Activated CD4-positive, alpha-beta memory T cell treated with anti-CD3 and anti-CD28 coated beads, Interleukin-2, amount 10 ng/mL, durations not matched to agents 7 days and 5 days (primary cell): Measurements from ENCODE around the gene AHDC1. TPM values are rescaled to one million over a fixed set of nuclear protein-coding genes. Genes with fewer than 3 reads are reported as not detected.

ENCODE experiments used
- CTCF ChIA-PET: fragments of 350-600 bp; sonication (Branson Sonifier 250); formaldehyde crosslinking; loops from one replicate; lab custom pipeline; 2021; ENCODE audit warnings: antibody characterized with exemption, inconsistent platforms; lab: Charles Lee
- POLR2A ChIA-PET: fragments of 350-600 bp; sonication (Branson Sonifier 250); formaldehyde crosslinking; loops from one replicate; lab custom pipeline; 2021; ENCODE audit warnings: antibody characterized with exemption; lab: Charles Lee
- DNase-seq: peaks from one replicate; pipeline ENCODE4 v3.0.0-alpha.2; 2020
- H3K27ac Mint-ChIP-seq: one replicate; pipeline ENCODE4 v1.8.0; 2021; ENCODE audit warnings: mild to moderate bottlenecking, mixed read lengths
- H3K27me3 Mint-ChIP-seq: one replicate; pipeline ENCODE4 v1.8.0; 2021; ENCODE audit warnings: mixed read lengths
- H3K36me3 Mint-ChIP-seq: one replicate; pipeline ENCODE4 v1.8.0; 2021; ENCODE audit warnings: low read depth, mixed read lengths
- H3K4me1 Mint-ChIP-seq: one replicate; pipeline ENCODE4 v1.8.0; 2021; ENCODE audit warnings: mixed read lengths
- H3K4me3 Mint-ChIP-seq: one replicate; pipeline ENCODE4 v1.8.0; 2021; ENCODE audit warnings: mild to moderate bottlenecking, mixed read lengths
- H3K9me3 Mint-ChIP-seq: one replicate; pipeline ENCODE4 v1.8.0; 2021; ENCODE audit warnings: mixed read lengths
- total RNA-seq, 2 experiments: library from RNA; stranded (reverse); gene quantifications; one replicate each; pipeline ENCODE4 v1.2.3, GENCODE V29; 2021

AHDC1 gene
- total RNA-seq, 2 experiments from 2014 or later, result 16.9 to 18.9 TPM

GRCh38 chr1:27569506-27570291 is 34.2 kb downstream of the AHDC1 start:
- Mint-ChIP-seq H3K27ac (peak overlapping the region; percentile 47), H3K27me3 (peaks cover 15% of the 10 kb centered on the region), H3K36me3 (peaks cover 3% of the 10 kb centered on the region), H3K4me3 (peak overlapping the region; percentile 73), H3K9me3 (no peaks in the 10 kb centered on the region), H3K4me1 (peaks cover 23% of the 10 kb centered on the region)
- ChIA-PET POLR2A (interaction anchor here (0.5 to 1.0 kb wide), 2 partner anchors 13 to 97 kb away, joined by 3 read pairs; no protein-coding TSS in a partner anchor), CTCF (interaction anchor here (1.0 to 5.4 kb wide), 7 partner anchors 12 to 93 kb away, joined by 3 to 82 read pairs (median 9); partner anchors contain the start of gene WASF2)
- no peak for DNase-seq

DNA sequence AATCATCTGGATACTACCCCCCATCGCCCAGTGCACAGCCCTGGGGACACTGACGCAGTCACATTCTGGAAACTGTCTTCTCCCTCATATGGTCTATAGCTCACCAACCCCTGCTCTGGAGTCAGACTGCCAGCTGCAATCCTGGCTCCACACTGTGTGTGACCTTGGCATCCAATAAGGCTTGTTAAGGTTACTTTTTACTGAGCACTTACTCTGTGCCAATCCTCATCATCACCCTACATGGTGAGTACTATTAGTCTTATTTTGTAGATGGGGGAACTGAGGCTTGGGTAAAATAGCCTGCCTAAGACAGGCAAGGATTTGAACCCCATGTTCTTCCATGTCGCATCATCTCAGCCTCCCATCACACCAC is 34.9 kb downstream of the AHDC1 start:
- H3K27me3 Mint-ChIP-seq, result peaks cover 10% of the 10 kb centered on the region
- peaks cover 21% of the 10 kb centered on the region for H3K4me1 Mint-ChIP-seq
- peak overlapping the region; percentile 73 for H3K4me3 Mint-ChIP-seq
- H3K36me3 Mint-ChIP-seq, result no peaks in the 10 kb centered on the region
- ChIA-PET POLR2A (interaction anchor here (0.9 to 1.8 kb wide), 3 partner anchors 46 to 250 kb away, joined by 3 to 5 read pairs (median 4); no protein-coding TSS in a partner anchor), CTCF (interaction anchor here (0.9 to 5.4 kb wide), 16 partner anchors 10 to 268 kb away, joined by 3 to 82 read pairs (median 4); partner anchors contain the start of gene WASF2)
- DNase-seq, result no peak
- no peaks in the 10 kb centered on the region for H3K9me3 Mint-ChIP-seq
- peak overlapping the region; percentile 47 for H3K27ac Mint-ChIP-seq

DNA sequence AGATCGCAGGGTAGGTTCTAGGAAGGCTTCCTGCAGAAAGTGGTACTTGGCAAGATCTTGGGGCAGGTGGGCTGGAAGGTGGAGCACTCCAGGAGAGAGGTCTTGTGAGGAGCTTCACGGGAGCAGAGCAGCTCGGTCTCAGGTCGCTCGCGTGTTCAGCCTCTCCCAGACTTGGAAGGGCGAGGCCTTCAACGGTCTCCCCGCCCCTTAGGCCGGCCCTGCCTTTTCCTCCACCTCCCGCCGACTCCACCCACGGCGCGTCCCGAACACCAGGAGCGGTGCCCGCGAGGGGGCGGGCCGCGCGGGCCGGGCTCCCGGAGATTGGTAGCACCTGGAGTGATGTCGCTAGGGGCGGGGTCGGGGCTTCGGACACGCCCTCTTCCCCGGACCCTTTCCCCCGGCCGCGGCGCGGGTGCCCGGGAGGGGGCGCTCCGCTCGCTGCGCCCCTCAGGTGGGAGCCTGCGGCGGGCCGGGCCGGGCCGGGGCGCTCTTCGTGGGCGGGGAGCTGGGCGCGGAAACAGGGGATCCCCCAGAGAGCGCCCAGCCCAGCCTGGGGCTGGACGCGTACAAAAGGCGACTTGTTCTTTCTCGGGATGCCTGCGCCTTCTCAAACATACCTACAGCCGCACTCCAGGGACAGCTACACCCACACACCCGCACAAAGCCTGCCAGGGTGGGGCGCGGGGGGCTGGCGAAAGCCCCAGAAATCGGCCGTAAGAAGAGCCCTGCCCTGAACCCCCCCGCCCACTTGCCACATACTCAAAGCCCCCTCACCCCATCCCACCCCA is 35.5 kb downstream of the AHDC1 start:
- DNase-seq, result peak; percentile 96
- Mint-ChIP-seq H3K9me3 (no peaks in the 10 kb centered on the region), H3K36me3 (no peaks in the 10 kb centered on the region), H3K4me3 (peak overlapping the region; percentile 73), H3K27me3 (peaks cover 6% of the 10 kb centered on the region), H3K4me1 (peaks cover 24% of the 10 kb centered on the region), H3K27ac (no peak overlapping the region)
- POLR2A ChIA-PET, result interaction anchor here (0.9 to 1.8 kb wide), 5 partner anchors 12 to 249 kb away, joined by 3 to 6 read pairs (median 4); no protein-coding TSS in a partner anchor
- CTCF ChIA-PET, result interaction anchor here (0.9 to 5.4 kb wide), 19 partner anchors 11 to 268 kb away, joined by 3 to 82 read pairs (median 4); partner anchors contain the start of gene WASF2

DNA sequence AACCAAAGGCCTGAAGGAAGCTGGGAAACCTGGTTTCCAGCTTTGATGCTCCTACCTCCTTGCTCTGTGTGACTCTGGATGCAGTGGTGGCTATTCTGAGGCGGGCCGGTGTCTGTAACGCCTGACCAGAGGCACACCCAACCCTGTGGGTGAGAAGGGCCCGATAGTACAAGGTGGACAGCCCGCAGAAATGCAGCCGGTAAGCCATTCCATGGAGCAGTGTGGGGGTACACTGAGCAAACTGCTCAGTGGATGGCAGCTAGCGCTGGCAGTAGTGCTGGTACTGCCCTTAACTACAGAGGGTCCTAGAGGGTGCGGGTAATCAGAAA is 36.0 kb downstream of the AHDC1 start:
- peaks cover 24% of the 10 kb centered on the region for H3K4me1 Mint-ChIP-seq
- DNase-seq, result no peak
- CTCF ChIA-PET, result interaction anchor here (1.0 to 5.4 kb wide), 15 partner anchors 11 to 267 kb away, joined by 3 to 82 read pairs (median 4); no protein-coding TSS in a partner anchor
- H3K27me3 Mint-ChIP-seq, result peaks cover 6% of the 10 kb centered on the region
- peak overlapping the region; percentile 38 for H3K4me3 Mint-ChIP-seq
- POLR2A ChIA-PET, result interaction anchor here (1.0 to 1.8 kb wide), 4 partner anchors 11 to 46 kb away, joined by 3 to 6 read pairs (median 4); no protein-coding TSS in a partner anchor
- no peak overlapping the region for H3K27ac Mint-ChIP-seq
- H3K36me3 Mint-ChIP-seq, result no peaks in the 10 kb centered on the region
- H3K9me3 Mint-ChIP-seq, result no peaks in the 10 kb centered on the region

GRCh38 chr1:27567146-27567526 is 36.8 kb downstream of the AHDC1 start:
- DNase-seq, result no peak
- no peaks in the 10 kb centered on the region for H3K9me3 Mint-ChIP-seq
- H3K27ac Mint-ChIP-seq, result no peak overlapping the region
- CTCF ChIA-PET, result interaction anchor here (1.0 to 5.4 kb wide), 5 partner anchors 10 to 210 kb away, joined by 3 to 82 read pairs (median 9); no protein-coding TSS in a partner anchor
- no peak overlapping the region for H3K4me3 Mint-ChIP-seq
- H3K4me1 Mint-ChIP-seq, result peaks cover 23% of the 10 kb centered on the region
- H3K27me3 Mint-ChIP-seq, result peaks cover 6% of the 10 kb centered on the region
- POLR2A ChIA-PET, result interaction anchor here (1.7 to 1.8 kb wide), 2 partner anchors 10 to 44 kb away, joined by 5 to 6 read pairs; no protein-coding TSS in a partner anchor
- H3K36me3 Mint-ChIP-seq, result no peaks in the 10 kb centered on the region

- Mint-ChIP-seq H3K27me3 (peaks cover 6% of the 10 kb centered on the region), H3K4me1 (peaks cover 23% of the 10 kb centered on the region), H3K27ac (no peak overlapping the region), H3K9me3 (no peaks in the 10 kb centered on the region), H3K4me3 (no peak overlapping the region), H3K36me3 (no peaks in the 10 kb centered on the region)
- CTCF ChIA-PET, result interaction anchor here (0.5 to 5.4 kb wide), 3 partner anchors 9 to 180 kb away, joined by 4 to 82 read pairs (median 9); no protein-coding TSS in a partner anchor
- POLR2A ChIA-PET, result no interaction called here
- DNase-seq, result no peak
Measured at GRCh38 chr1:27566462-27567145, 37.3 kb downstream of the AHDC1 start.

DNA sequence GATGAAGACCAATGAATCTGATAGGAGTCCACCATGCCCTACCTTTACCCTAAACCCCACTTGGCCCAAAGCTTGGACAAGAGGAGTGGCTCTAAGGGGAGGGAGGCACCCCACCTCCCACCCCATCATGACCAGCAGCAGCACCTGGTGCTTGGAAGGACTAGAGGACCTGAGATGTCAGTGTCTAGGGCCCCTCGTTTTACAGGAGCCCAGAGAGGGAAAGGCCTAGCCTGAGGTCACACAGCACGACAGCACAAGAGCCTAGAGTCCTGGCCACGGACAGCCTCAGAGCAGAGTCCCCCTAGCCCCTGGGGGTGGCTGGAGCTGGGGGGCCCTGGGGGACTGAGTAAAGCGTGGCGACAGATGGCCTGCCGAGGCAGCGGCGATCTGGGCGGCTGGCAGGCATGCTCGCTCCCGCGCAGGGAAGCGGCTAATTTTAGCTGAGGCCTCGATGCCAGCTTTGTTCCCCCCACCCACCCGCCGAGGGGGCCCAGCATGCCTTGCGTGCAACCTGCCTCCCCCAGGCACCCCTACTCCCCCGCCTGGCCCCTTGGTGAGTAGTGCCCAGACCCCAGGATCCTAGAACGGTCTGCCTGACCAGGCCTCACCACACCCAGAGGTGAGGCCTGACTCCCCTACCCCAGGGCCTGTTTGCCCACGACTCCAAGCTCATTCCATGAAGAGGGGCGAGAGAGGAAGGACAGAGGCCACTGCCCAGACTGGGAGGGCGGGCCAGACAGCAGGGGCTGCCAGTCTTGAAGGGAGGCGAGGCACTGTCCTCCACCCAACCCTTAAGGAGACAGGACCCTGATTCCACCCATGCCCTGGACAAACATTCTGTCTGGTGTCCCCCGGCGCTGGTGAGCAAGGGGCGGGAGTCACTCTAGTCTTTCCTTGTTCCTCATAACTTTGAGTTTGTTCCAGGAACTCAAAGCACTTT is 39.0 kb downstream of the AHDC1 start:
- Mint-ChIP-seq H3K4me3 (no peak overlapping the region), H3K4me1 (peaks cover 21% of the 10 kb centered on the region), H3K9me3 (no peaks in the 10 kb centered on the region), H3K36me3 (no peaks in the 10 kb centered on the region), H3K27ac (no peak overlapping the region), H3K27me3 (peaks cover 4% of the 10 kb centered on the region)
- DNase-seq, result no peak
- POLR2A ChIA-PET, result no interaction called here
- CTCF ChIA-PET, result interaction anchor here (0.7 to 2.0 kb wide), 2 partner anchors 9 to 160 kb away, joined by 4 to 14 read pairs; no protein-coding TSS in a partner anchor

DNA sequence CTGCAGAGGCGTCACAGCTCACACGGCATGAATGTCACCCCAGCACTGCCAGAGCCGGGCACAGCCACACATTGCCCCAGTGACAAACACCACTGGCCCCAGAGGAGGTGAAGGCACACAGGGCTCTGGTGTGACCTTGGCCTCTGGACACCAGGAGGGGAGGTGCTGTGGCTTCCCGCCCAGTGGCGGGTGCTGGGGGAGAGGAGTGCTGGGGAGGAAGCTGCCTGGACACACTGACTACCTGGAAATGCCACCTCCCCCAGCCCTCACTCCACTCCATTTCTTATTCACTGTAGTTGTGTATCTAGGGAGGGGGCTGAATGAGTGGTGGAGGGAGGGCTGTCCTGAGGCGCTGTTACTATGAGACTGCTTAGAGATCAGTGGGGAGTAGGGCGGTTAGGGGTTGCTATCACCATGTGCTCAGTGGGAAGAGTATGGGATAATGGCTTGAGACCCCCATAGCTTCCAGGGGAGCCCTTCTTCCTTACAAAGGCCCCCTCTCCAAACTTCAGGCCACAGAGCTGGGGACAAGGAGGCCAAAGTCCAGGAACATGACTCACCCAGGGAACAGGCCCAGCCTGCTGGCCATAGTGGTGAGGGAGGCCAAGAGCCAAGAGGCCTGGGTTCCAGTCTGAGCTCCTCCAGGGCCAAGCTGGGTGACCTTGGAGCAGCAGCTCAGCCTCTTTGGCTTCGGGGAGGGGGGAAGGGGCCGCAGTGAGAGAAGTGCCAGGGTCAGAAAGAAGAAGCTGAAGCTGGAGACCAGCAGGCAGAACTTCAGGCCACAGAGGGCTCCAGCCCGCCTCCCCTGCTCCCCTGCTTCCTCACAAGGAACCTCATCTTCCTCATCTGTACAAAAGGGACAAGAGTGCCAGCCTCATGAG is 40.1 kb downstream of the AHDC1 start:
- POLR2A ChIA-PET, result no interaction called here
- no peaks in the 10 kb centered on the region for H3K36me3 Mint-ChIP-seq
- no peak overlapping the region for H3K27ac Mint-ChIP-seq
- no peak overlapping the region for H3K4me3 Mint-ChIP-seq
- CTCF ChIA-PET, result interaction anchor here (2.0 kb wide), 1 partner anchor 8 kb away, joined by 14 read pairs; no protein-coding TSS in a partner anchor
- peaks cover 16% of the 10 kb centered on the region for H3K4me1 Mint-ChIP-seq
- H3K27me3 Mint-ChIP-seq, result no peaks in the 10 kb centered on the region
- H3K9me3 Mint-ChIP-seq, result no peaks in the 10 kb centered on the region
- DNase-seq, result no peak

DNA sequence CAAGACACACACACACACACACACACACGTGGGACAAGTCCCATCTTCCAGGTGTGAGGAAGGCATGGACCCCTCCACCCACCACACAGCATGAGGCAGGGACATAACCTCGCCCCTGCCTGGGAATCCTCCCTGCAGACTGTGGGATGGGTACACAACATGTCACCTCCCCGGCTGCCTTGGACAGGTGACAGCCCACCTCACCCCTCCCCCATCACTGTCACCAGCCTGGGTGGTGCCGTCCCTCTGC is 40.7 kb downstream of the AHDC1 start:
- Mint-ChIP-seq H3K36me3 (no peaks in the 10 kb centered on the region), H3K4me1 (peaks cover 15% of the 10 kb centered on the region), H3K4me3 (no peak overlapping the region), H3K27ac (no peak overlapping the region), H3K27me3 (no peaks in the 10 kb centered on the region), H3K9me3 (no peaks in the 10 kb centered on the region)
- no peak for DNase-seq
- CTCF ChIA-PET, result no interaction called here
- POLR2A ChIA-PET, result no interaction called here

DNA sequence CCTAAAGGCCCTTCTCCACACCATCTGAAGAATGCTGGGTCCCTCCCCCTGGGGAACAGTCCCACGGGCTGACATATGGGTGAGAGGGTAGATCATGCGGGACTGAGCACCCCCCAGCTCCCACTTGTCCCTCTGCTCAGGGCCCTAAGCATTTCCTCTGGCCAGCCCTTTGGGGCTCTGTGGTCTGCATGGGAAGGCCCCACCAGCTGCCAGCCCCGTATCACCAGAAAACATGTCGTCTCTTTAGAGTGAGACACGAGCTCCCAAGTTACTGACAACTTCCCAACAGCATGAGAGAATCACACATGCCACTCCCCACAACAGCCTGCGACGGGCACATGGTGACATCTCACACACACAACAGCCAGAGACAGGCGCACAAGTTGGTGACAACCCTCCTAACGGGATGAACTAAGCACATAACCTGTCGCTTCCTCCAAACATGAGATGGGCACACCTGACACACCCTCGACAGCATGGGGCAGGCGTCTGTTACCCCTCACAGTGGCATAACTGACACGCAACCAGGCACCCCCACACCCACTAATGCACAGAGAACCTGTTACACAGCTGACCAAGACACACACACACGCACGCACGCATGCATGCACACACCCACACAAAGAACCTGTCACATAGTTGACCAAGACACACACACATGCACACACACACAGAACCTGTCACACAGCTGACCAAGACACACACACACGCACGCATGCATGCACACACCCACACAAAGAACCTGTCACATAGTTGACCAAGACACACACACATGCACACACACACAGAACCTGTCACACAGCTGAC is 41.2 kb downstream of the AHDC1 start:
- H3K27ac Mint-ChIP-seq, result no peak overlapping the region
- no peaks in the 10 kb centered on the region for H3K36me3 Mint-ChIP-seq
- peaks cover 12% of the 10 kb centered on the region for H3K4me1 Mint-ChIP-seq
- H3K27me3 Mint-ChIP-seq, result no peaks in the 10 kb centered on the region
- ChIA-PET CTCF (no interaction called here), POLR2A (no interaction called here)
- no peaks in the 10 kb centered on the region for H3K9me3 Mint-ChIP-seq
- no peak overlapping the region for H3K4me3 Mint-ChIP-seq
- no peak for DNase-seq
